Suppressor macrophage (primary cell): Measurements from ENCODE around the gene ITGB3.

Source experiments
- DNase-seq, 4 experiments: peaks; one replicate each; pipeline ENCODE4 v3.0.0-alpha.2; 2020 to 2022

The ITGB3 gene

GRCh38 chr17:47358652-47359051 lies 105.0 kb downstream of the ITGB3 start:
- no peak for DNase-seq
